ENCODE data around the gene NPAS3.

- TF ChIP-seq, protein P1, sequence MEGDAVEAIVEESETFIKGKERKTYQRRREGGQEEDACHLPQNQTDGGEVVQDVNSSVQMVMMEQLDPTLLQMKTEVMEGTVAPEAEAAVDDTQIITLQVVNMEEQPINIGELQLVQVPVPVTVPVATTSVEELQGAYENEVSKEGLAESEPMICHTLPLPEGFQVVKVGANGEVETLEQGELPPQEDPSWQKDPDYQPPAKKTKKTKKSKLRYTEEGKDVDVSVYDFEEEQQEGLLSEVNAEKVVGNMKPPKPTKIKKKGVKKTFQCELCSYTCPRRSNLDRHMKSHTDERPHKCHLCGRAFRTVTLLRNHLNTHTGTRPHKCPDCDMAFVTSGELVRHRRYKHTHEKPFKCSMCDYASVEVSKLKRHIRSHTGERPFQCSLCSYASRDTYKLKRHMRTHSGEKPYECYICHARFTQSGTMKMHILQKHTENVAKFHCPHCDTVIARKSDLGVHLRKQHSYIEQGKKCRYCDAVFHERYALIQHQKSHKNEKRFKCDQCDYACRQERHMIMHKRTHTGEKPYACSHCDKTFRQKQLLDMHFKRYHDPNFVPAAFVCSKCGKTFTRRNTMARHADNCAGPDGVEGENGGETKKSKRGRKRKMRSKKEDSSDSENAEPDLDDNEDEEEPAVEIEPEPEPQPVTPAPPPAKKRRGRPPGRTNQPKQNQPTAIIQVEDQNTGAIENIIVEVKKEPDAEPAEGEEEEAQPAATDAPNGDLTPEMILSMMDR (conservative IDR thresholded peaks at IDR 0.05; ENCODE audit: low read depth, low read length): no peak
- no peak for TF ChIP-seq EZH2 (IDR thresholded peaks at IDR 0.05; ENCODE audit: borderline replicate concordance, low read depth, low read length, poor library complexity, severe bottlenecking)
Measured at GRCh38 chr14:33774161-33774560, 835.5 kb downstream of the NPAS3 start.
